ENCODE results near the gene PPL.

Gene PPL, protein sequence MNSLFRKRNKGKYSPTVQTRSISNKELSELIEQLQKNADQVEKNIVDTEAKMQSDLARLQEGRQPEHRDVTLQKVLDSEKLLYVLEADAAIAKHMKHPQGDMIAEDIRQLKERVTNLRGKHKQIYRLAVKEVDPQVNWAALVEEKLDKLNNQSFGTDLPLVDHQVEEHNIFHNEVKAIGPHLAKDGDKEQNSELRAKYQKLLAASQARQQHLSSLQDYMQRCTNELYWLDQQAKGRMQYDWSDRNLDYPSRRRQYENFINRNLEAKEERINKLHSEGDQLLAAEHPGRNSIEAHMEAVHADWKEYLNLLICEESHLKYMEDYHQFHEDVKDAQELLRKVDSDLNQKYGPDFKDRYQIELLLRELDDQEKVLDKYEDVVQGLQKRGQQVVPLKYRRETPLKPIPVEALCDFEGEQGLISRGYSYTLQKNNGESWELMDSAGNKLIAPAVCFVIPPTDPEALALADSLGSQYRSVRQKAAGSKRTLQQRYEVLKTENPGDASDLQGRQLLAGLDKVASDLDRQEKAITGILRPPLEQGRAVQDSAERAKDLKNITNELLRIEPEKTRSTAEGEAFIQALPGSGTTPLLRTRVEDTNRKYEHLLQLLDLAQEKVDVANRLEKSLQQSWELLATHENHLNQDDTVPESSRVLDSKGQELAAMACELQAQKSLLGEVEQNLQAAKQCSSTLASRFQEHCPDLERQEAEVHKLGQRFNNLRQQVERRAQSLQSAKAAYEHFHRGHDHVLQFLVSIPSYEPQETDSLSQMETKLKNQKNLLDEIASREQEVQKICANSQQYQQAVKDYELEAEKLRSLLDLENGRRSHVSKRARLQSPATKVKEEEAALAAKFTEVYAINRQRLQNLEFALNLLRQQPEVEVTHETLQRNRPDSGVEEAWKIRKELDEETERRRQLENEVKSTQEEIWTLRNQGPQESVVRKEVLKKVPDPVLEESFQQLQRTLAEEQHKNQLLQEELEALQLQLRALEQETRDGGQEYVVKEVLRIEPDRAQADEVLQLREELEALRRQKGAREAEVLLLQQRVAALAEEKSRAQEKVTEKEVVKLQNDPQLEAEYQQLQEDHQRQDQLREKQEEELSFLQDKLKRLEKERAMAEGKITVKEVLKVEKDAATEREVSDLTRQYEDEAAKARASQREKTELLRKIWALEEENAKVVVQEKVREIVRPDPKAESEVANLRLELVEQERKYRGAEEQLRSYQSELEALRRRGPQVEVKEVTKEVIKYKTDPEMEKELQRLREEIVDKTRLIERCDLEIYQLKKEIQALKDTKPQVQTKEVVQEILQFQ (N-terminal part only)

DNA sequence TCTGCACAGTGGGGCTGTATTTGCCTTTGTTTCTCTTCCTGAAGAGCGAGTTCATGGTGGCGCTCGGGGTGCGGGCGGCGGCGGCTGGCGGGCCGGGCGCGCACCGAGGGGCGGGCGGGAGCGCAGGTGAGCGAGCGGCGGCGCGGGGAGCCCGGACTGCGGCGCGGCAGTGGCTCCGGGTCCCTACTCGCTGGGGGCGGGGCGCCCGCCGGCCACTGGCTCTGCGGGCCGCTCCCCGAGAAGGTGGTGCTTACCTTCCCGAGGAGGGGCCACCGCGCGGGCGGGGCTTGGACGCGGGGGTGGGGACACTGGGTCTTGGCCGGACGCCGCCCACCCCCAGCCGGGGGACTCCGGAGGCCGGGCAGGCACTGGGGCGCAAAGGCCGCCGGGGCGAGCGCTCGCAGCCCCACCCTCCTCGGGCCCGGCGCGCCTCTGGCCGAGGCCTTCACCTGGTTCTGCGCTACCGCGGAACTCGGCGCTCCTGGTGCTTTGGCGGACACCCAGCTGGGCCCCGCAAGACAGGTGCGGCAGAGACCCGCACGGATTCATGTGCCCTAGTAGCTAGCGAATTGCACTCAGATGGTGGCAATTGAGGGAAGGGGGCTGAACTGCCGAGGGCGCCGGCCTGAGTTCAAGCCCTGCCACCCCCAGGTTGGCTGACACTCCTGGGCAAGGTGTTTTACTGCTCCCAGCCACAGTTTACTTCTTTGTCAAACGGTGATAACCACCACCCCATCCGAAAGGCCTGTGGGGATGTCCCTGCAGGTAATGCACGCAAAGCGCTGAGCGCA is at the start of gene PPL:
Gene PPL (minus strand): TSS at position 158 of the 791 bp plus-strand sequence. CDS start 103 bp downstream, at position 55.
- H3K9me3 Mint-ChIP-seq = no peaks in the 10 kb centered on the region
- H3K36me3 Mint-ChIP-seq (ENCODE audit: low read depth) = no peaks in the 10 kb centered on the region
- H3K4me1 Mint-ChIP-seq (ENCODE audit: low read depth) = peaks cover 3% of the 10 kb centered on the region
- peak within 1 kb of the TSS; percentile 42 for H3K4me3 Mint-ChIP-seq
- no peak within 1 kb of the TSS for H3K27ac Mint-ChIP-seq
- H3K27me3 Mint-ChIP-seq (ENCODE audit: low read depth) = peaks cover 35% of the 10 kb centered on the region

DNA sequence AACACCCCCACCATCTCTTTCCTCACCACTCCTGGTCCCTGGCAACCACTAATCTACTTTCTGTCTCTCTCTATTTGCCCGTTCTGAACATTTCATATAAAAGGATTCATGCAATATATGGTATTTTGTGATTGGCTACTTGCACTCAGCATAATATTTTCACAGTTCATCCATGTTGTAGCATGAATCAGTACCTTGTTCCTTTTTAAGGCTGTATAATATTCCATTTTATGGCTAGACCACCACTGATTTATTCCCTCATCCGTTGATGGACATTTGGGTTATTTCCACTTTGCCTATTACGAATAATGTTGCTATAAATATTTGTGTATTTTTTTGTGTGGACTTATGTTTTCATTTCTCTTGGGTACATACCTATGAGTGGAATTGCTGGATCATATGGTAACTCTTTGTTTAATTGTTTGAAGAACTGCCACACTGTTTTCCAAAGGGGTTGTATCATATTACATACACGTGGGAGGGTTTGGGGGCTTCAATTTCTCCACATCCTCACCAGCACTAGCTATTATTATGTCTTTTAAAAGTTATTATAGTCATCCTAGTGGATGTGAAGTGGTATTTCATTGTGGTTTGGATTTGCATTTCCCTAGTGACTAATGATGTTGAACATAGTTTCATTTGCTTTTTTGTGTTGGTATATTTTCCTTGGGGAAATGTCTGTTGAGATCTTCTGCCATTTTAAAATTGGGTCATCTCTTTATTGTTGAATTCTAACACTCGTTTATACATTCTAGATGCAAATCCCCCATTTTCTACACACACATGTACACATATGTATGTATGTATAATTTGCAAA is 47.4 kb upstream of the PPL start:
- H3K4me1 Mint-ChIP-seq (ENCODE audit: low read depth) = no peaks in the 10 kb centered on the region
- H3K4me3 Mint-ChIP-seq = no peak overlapping the region
- H3K27ac Mint-ChIP-seq = no peak overlapping the region
- H3K36me3 Mint-ChIP-seq (ENCODE audit: low read depth) = no peaks in the 10 kb centered on the region
- H3K27me3 Mint-ChIP-seq (ENCODE audit: low read depth) = peaks cover 32% of the 10 kb centered on the region
- H3K9me3 Mint-ChIP-seq = peaks cover 5% of the 10 kb centered on the region

- Mint-ChIP-seq H3K36me3 (ENCODE audit: low read depth) (no peaks in the 10 kb centered on the region), H3K27ac (no peak overlapping the region), H3K9me3 (peaks cover 5% of the 10 kb centered on the region), H3K4me3 (no peak overlapping the region), H3K4me1 (ENCODE audit: low read depth) (no peaks in the 10 kb centered on the region), H3K27me3 (ENCODE audit: low read depth) (peaks cover 19% of the 10 kb centered on the region)
Observed at GRCh38 chr16:4982056-4982867, 45.3 kb upstream of the PPL start.

GRCh38 chr16:4981473-4981872 is 44.5 kb upstream of the PPL start:
- H3K4me1 Mint-ChIP-seq (ENCODE audit: low read depth) = no peaks in the 10 kb centered on the region
- H3K36me3 Mint-ChIP-seq (ENCODE audit: low read depth) = no peaks in the 10 kb centered on the region
- H3K9me3 Mint-ChIP-seq = peaks cover 5% of the 10 kb centered on the region
- H3K27me3 Mint-ChIP-seq (ENCODE audit: low read depth) = peaks cover 11% of the 10 kb centered on the region
- H3K27ac Mint-ChIP-seq = no peak overlapping the region
- H3K4me3 Mint-ChIP-seq = no peak overlapping the region

DNA sequence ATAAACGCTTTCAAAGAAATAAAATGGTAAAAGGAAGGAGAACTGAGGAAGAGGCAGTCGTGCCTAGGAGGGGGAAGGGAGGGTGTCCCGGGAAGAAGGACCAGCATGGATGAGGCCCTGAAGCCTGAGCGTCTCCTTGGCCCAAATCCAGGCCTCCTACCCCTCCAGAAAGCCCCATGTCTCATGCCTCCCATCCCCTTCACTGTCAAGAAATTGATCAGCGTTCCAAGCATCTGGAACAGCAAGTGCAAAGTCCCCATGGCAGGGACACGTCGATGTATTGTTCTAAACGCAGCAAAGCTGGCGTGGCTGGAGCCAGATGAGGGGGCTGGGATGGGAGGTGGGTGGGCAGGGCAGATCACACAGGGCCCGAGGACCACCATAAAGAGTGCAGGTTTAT is 43.7 kb upstream of the PPL start:
- H3K36me3 Mint-ChIP-seq (ENCODE audit: low read depth) = no peaks in the 10 kb centered on the region
- no peak overlapping the region for H3K4me3 Mint-ChIP-seq
- no peak overlapping the region for H3K27ac Mint-ChIP-seq
- peaks cover 7% of the 10 kb centered on the region for H3K9me3 Mint-ChIP-seq
- H3K27me3 Mint-ChIP-seq (ENCODE audit: low read depth) = peaks cover 4% of the 10 kb centered on the region
- H3K4me1 Mint-ChIP-seq (ENCODE audit: low read depth) = no peaks in the 10 kb centered on the region

DNA sequence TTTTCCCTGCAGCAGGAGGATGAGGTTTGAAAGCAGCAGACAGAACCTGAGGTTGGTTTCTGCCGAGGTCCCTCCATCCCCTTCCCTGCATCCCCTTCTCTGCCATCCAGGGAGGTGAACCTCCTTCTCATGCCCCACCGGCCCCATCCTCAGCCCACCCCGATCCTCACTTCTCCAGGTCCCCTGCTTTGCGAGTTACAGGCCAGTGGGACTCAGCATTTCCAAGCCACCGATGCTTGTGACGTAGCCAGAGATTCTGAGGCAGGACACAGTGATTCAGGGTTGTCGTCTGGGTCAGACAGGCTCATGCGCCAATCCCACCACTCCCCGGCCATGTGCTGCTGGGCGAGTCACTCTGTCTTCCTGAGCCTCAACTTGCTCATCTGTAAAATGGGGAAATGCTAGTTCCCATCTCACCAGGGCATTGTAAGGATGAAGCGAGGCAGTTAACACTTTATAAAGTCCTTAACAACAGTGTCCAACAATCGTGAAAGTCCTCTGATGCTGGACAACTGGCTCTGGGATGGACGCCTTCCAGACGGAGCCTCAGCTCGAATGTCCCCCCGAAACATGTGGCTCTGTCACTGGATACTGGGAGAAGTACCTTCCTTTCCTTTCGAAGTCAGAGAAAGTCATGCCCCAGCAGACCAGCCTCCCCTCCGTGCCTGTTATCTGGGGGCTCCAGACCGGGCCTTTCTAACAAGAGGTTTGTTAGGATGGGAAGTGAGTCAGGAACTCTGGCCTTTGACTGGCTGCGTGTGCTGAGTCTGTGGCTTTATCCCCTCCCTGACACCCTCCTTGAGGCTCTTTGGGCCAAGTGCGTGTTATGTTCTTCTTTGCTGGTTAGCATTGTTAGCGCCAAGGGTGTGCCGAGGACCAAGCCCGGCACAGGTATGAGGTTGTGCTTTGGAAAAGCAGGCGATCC is 43.0 kb upstream of the PPL start:
- Mint-ChIP-seq H3K36me3 (ENCODE audit: low read depth) (no peaks in the 10 kb centered on the region), H3K9me3 (peaks cover 11% of the 10 kb centered on the region), H3K4me3 (no peak overlapping the region), H3K27ac (no peak overlapping the region), H3K27me3 (ENCODE audit: low read depth) (peaks cover 8% of the 10 kb centered on the region), H3K4me1 (ENCODE audit: low read depth) (no peaks in the 10 kb centered on the region)

GRCh38 chr16:4979164-4979563 is 42.2 kb upstream of the PPL start:
- no peak overlapping the region for H3K4me3 Mint-ChIP-seq
- H3K36me3 Mint-ChIP-seq (ENCODE audit: low read depth) = no peaks in the 10 kb centered on the region
- H3K4me1 Mint-ChIP-seq (ENCODE audit: low read depth) = no peaks in the 10 kb centered on the region
- no peak overlapping the region for H3K27ac Mint-ChIP-seq
- peaks cover 7% of the 10 kb centered on the region for H3K27me3 Mint-ChIP-seq (ENCODE audit: low read depth)
- H3K9me3 Mint-ChIP-seq = peaks cover 9% of the 10 kb centered on the region

GRCh38 chr16:4976611-4977145 is 39.7 kb upstream of the PPL start:
- Mint-ChIP-seq H3K27ac (no peak overlapping the region), H3K27me3 (ENCODE audit: low read depth) (peaks cover 3% of the 10 kb centered on the region), H3K4me1 (ENCODE audit: low read depth) (no peaks in the 10 kb centered on the region), H3K9me3 (peaks cover 12% of the 10 kb centered on the region), H3K36me3 (ENCODE audit: low read depth) (no peaks in the 10 kb centered on the region), H3K4me3 (no peak overlapping the region)

GRCh38 chr16:4976079-4976478 is 39.1 kb upstream of the PPL start:
- H3K36me3 Mint-ChIP-seq (ENCODE audit: low read depth) = no peaks in the 10 kb centered on the region
- H3K9me3 Mint-ChIP-seq = peaks cover 12% of the 10 kb centered on the region
- no peak overlapping the region for H3K4me3 Mint-ChIP-seq
- peaks cover 3% of the 10 kb centered on the region for H3K27me3 Mint-ChIP-seq (ENCODE audit: low read depth)
- H3K27ac Mint-ChIP-seq = no peak overlapping the region
- H3K4me1 Mint-ChIP-seq (ENCODE audit: low read depth) = no peaks in the 10 kb centered on the region

DNA sequence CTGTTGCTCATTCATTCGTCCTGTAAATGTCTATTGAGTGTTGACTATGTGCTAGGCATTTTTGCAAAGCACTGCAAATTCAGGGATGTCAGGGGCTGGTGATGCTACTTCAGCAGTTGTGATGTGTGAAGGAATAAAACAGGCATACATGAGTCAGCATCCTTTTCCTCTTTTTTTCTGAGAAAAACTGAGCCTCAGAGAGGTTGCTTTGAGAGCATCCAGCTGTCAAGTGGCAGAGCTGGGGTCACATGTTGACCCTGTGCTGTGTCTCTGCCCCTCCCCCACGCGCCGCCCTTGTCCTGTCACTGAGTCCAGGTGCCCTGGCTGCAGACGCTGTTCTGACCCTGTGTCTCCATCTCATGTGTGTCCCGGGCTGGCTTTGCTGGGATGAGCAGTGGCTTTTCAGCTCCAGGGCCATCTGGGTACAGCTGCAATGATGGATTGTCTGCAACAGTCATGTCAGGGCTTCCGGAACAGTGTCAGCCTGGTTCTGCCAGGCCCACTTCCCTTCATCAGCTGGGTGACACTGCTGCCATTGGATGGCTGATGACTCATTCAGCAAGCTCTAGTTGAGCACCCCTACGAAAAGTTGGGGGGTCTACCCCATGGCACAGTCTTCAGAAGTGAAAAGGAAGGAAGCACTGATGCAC is 36.1 kb upstream of the PPL start:
- Mint-ChIP-seq H3K4me1 (ENCODE audit: low read depth) (no peaks in the 10 kb centered on the region), H3K36me3 (ENCODE audit: low read depth) (no peaks in the 10 kb centered on the region), H3K4me3 (no peak overlapping the region), H3K27me3 (ENCODE audit: low read depth) (peaks cover 3% of the 10 kb centered on the region), H3K9me3 (peaks cover 12% of the 10 kb centered on the region), H3K27ac (peak overlapping the region; percentile 41)

DNA sequence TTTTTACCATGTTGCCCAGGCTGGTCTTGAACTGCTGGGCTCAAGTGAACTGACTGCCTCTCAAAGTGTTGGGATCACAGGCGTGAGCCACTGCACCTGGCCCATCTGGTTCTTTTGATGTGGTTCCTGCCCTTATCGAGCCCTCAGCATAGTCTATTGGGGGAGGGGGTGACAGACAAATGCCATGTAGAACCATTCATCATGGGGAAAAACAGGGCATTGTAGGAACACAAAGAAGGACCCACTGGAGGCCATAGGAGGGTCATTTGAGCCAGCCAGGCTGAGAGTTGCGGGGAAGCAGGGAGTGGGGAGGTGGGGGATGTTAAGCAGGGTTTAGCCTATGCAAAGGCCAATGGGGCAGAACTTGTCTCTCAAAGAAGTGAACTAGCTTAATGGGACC is 33.1 kb upstream of the PPL start:
- peaks cover 7% of the 10 kb centered on the region for H3K9me3 Mint-ChIP-seq
- no peak overlapping the region for H3K27ac Mint-ChIP-seq
- H3K36me3 Mint-ChIP-seq (ENCODE audit: low read depth) = no peaks in the 10 kb centered on the region
- no peak overlapping the region for H3K4me3 Mint-ChIP-seq
- no peaks in the 10 kb centered on the region for H3K4me1 Mint-ChIP-seq (ENCODE audit: low read depth)
- H3K27me3 Mint-ChIP-seq (ENCODE audit: low read depth) = no peaks in the 10 kb centered on the region

Data from T-helper 1 cell treated with Interleukin-12 subunit alpha and Interleukin-12 subunit beta and Interleukin-4 antibody, amounts not matched to agents 30 μg/mL and 1 μg/mL, for 36 hours (primary cell).